ENCODE data around the gene ALDH7A1. TPM values are rescaled to one million over a fixed set of nuclear protein-coding genes. Genes with fewer than 3 reads are reported as not detected.
"Not testable (repeated sequence)": the region's sequence is repeated elsewhere in the genome, so short reads cannot be mapped to it uniquely, and the experiment has no call there.

The ALDH7A1 gene
- total RNA-seq, 2 donors from 2014 or later, result 11.3 to 12.4 TPM

DNA sequence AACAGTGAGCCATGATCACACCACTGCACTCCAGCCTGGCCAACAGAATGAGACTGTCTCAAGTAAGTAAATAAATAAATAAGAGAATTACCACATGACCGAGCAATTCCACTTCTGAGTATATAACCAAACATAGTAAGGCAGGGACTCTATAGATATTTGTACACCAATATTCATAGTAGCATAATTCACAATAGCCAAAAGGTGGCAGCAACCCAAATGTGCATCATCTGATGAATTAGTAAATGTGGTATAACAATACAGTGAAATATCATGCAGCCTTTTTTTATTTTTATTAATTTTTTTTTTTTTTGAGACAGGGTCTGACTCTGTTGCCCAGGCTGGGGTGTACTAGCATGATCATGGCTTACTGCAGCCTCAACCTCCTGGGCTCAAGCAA, 33.1 kb downstream of the ALDH7A1 start:
- ATAC-seq (no peak), DNase-seq (ENCODE audit: low spot score in 2 of 2) (no peak)
- Mint-ChIP-seq H3K9me3 (no peaks in the 10 kb centered on the region), H3K27ac (no peak overlapping the region), H3K36me3 (no peaks in the 10 kb centered on the region)

DNA sequence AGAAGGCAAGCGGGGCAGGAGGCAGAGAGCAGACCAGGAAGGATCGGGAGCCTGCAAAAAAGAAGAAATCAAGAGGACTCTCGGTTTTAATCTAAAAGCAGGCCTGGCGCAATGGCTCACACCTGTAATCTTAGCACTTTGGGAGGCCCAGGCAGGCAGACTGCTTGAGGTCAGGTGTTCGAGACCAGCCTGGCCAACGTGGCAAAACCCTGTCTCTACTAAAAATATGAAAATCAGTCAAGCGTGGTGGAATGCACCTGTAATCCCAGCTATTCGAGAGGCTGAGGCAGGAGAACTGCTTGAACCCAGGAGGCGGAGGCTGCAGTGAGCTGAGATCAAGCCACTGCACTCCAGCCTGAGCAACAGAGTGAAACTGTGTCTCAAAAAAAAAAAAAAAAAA, 39.9 kb downstream of the ALDH7A1 start:
- DNase-seq (ENCODE audit: low spot score in 2 of 2); ATAC-seq; H3K9me3 Mint-ChIP-seq; H3K27ac Mint-ChIP-seq; H3K36me3 Mint-ChIP-seq: not testable (repeated sequence)

DNA sequence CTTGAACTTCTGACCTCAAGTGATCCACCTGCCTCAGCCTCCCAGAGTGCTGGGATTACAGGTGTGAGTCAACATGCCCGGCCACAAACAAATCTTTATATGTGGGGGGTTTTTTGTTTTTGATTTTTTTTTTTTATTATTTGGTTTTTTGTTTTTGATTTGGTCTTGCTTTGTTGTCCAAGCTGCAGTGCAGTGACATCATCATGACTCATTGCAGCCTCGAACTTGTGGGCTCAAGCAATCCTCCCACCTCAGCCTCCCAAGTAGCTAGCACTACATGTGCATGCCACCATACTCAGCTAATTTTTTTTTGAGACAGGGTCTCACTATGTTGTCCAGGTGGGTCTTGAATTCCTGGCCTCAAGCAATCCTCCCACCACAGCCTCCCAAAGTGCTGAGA, 42.4 kb downstream of the ALDH7A1 start:
- Mint-ChIP-seq H3K9me3 (no peaks in the 10 kb centered on the region), H3K36me3 (no peaks in the 10 kb centered on the region), H3K27ac (no peak overlapping the region)
- ATAC-seq (no peak), DNase-seq (ENCODE audit: low spot score in 2 of 2) (no peak)

DNA sequence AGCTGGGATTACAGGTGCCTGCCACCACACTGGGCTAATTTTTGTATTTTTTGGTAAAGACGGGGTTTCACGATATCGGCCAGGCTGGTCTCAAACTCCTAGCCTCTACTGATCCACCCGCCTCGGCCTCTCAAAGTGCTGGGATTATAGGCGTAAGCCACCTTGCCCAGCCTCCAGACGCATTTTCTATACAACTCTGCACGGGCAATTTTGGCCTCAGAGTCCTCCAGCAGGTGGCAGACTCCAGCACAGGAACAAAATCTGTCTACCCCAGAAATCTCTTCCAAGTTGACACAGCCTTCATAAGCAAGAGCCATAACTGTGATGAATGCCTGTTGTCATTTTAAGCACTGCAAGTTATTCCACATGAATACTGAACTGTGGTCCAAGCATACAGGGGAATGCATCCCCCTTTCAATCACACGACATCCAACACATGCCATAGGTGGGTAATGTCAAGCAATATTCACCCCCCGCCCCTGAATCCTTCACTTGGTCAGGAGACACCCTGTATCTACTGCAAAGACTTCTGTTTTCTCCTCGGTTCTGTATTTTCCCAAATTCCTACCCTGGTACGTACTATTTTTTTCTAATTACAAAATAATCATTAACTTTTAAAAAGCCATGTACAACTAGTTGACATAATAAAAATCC, 50.8 kb downstream of the ALDH7A1 start:
- peak in 1 of 2 donors; percentile 39 for DNase-seq (ENCODE audit: low spot score in 2 of 2)
- ATAC-seq, result peak; percentile 54 to 70
- H3K36me3 Mint-ChIP-seq, result no peaks in the 10 kb centered on the region
- no peak overlapping the region for H3K27ac Mint-ChIP-seq
- H3K9me3 Mint-ChIP-seq, result no peaks in the 10 kb centered on the region

DNA sequence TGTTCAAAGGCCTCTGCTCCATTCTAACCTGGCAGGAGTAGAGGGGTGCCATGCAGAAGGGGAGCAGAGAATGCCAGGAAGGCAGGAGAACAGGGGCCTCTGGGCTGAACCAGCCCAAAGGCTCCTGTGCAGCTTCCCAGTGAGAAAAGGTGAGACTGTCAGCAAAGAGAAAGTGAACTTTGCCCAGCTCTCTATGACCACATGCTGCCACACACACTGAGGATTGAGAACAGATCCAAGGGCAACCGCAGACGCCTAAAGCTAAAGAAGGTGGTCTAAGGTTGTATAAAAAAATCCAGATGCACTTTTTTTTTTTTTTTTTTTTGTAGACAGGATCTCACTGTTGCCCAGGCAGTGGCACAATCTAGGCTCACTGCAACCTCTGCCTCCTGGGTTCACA, 51.4 kb downstream of the ALDH7A1 start:
- Mint-ChIP-seq H3K36me3 (no peaks in the 10 kb centered on the region), H3K9me3 (no peaks in the 10 kb centered on the region), H3K27ac (no peak overlapping the region)
- no peak for DNase-seq (ENCODE audit: low spot score in 2 of 2)
- ATAC-seq, result peak in 1 of 2 donors; percentile 20

DNA sequence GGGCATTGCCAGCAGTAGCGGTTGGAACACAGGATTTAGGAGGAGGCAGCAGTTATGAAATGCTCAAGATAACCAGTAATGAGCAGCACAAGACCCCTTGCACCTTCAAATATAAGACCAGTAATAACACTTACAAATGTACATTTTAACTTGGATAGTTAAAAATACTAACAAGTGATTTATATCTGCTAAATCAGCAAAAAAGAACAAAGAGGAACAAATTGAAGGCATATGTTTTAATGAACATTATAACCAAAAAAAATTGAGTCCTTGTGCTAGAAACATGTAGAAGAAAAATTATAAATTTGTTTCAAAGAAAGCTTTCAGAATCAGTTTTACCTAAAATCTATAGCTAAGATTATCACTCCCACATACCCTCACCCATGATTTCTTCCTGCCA, 52.0 kb downstream of the ALDH7A1 start:
- ATAC-seq (no peak), DNase-seq (ENCODE audit: low spot score in 2 of 2) (no peak)

GRCh38 chr5:126542441-126542840, 52.6 kb downstream of the ALDH7A1 start:
- ATAC-seq, result no peak
- Mint-ChIP-seq H3K9me3 (no peaks in the 10 kb centered on the region), H3K27ac (no peak overlapping the region), H3K36me3 (no peaks in the 10 kb centered on the region)
- no peak for DNase-seq (ENCODE audit: low spot score in 2 of 2)

More for the DNA sequence above, 52.0 kb downstream of the ALDH7A1 start:
- no peaks in the 10 kb centered on the region for H3K9me3 Mint-ChIP-seq
- no peaks in the 10 kb centered on the region for H3K36me3 Mint-ChIP-seq
- H3K27ac Mint-ChIP-seq, result no peak overlapping the region

GRCh38 chr5:126540631-126541030, 54.4 kb downstream of the ALDH7A1 start:
- H3K36me3 Mint-ChIP-seq, result no peaks in the 10 kb centered on the region
- ATAC-seq (no peak), DNase-seq (ENCODE audit: low spot score in 2 of 2) (no peak)
- no peaks in the 10 kb centered on the region for H3K9me3 Mint-ChIP-seq
- H3K27ac Mint-ChIP-seq, result no peak overlapping the region

DNA sequence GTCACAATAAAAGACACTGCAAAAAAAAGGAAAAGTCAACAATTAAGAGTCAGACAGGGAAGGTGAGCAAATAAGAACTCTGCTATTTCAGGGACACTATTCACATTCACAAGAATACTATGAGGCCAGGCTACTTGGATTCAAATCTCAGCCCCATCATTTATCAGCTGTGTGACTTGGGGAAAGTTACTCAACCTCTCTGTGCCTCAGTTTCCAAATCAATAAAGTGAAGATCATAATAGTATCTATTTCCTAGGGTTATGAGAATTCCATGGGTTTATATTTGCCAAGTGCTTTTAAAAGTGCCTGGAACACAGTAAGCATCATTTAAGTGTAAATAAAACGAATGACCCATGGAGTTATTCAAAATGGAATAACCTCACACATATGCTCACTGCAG, 56.4 kb downstream of the ALDH7A1 start:
- Mint-ChIP-seq H3K27ac (no peak overlapping the region), H3K36me3 (no peaks in the 10 kb centered on the region), H3K9me3 (no peaks in the 10 kb centered on the region)
- DNase-seq (ENCODE audit: low spot score in 2 of 2) (no peak), ATAC-seq (no peak)

- Mint-ChIP-seq H3K36me3 (no peaks in the 10 kb centered on the region), H3K9me3 (no peaks in the 10 kb centered on the region)
- no peak for ATAC-seq
Measured at GRCh38 chr5:126536874-126537273, 58.1 kb downstream of the ALDH7A1 start.

GRCh38 chr5:126535856-126536545, 59.0 kb downstream of the ALDH7A1 start:
- DNase-seq (ENCODE audit: low spot score in 2 of 2) (no peak), ATAC-seq (no peak)
- Mint-ChIP-seq H3K36me3 (no peaks in the 10 kb centered on the region), H3K9me3 (no peaks in the 10 kb centered on the region), H3K27ac (peak overlapping the region; percentile 16 to 45)

More at GRCh38 chr5:126536874-126537273, 58.1 kb downstream of the ALDH7A1 start:
- no peak for DNase-seq (ENCODE audit: low spot score in 2 of 2)
- H3K27ac Mint-ChIP-seq, result peak overlapping the region in 1 of 2 donors; percentile 16

- no peak for ATAC-seq
- Mint-ChIP-seq H3K9me3 (no peaks in the 10 kb centered on the region), H3K27ac (no peak overlapping the region), H3K36me3 (no peaks in the 10 kb centered on the region)
- no peak for DNase-seq (ENCODE audit: low spot score in 2 of 2)
Measured at GRCh38 chr5:126534553-126534952, 60.5 kb downstream of the ALDH7A1 start.

DNA sequence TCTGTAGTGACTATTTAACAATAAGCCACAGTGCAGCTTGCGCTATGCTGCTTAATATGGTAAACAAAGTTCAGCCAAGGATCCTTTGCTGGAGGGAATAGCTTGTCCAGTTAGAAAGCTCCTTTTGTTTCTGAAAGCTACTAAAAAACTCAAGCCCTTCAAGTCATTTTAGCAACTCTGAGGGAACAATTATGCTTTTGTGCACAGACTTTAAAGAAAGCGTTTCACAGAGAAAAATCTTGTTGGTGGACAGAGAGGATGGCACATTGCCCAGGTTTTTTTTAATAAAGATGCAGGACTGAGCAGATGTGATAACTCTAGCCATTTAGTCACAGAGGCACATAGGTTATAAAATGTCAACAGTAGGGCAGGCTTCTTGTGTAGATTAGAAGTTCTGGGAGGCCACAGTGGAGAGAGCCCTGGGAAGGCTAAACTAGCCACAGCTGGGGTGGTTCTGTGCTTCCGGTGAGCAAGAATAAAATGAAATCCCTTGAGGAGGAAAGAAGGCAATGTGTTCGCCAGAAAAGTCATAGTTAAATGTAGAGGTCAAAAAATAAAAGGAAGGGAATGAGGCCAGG, 63.4 kb downstream of the ALDH7A1 start:
- DNase-seq (ENCODE audit: low spot score in 2 of 2) (no peak), ATAC-seq (no peak)
- H3K9me3 Mint-ChIP-seq, result no peaks in the 10 kb centered on the region
- H3K27ac Mint-ChIP-seq, result no peak overlapping the region
- H3K36me3 Mint-ChIP-seq, result no peaks in the 10 kb centered on the region

DNA sequence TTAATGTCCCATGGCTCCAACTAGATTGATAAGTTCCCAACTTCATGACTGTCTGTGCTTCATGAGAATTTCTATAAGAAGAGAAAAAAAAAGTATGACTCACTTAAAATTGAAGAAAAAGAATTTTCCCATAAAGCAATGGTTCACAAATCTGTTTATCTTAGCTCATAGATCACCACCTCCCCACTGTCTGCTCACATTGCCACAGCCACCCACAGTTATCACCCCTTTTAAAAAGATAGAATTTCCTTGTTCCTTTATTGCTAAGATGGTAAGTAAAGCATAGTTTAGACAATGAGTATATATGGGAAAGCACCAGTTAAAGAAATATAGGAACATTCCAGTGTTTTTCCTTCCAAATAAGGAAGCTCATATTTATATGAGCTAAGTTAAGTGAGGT, 67.1 kb downstream of the ALDH7A1 start:
- Mint-ChIP-seq H3K27ac (no peak overlapping the region), H3K9me3 (no peaks in the 10 kb centered on the region), H3K36me3 (no peaks in the 10 kb centered on the region)
- DNase-seq (ENCODE audit: low spot score in 2 of 2) (no peak), ATAC-seq (no peak)

DNA sequence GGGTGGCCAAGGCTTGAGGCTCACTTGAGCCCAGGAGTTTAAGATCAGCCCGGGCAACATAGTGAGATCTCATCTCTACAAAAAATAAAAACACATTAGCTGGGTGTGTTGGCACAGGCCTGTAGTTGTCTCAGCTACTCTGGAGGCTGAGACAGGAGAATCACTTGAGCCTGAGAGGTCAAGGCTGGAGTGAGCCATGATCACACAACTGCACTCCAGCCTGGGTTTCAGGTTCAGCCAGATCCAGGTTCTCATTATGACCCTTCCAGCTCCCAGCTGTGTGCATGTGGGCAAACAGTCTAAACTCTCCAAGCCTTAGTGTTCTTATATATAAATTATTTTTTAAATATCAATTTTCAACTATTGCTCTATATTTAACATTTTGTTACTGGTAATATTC, 67.9 kb downstream of the ALDH7A1 start:
- no peak overlapping the region for H3K27ac Mint-ChIP-seq

GRCh38 chr5:126526493-126526892, 68.5 kb downstream of the ALDH7A1 start:
- no peak for DNase-seq (ENCODE audit: low spot score in 2 of 2)
- no peak overlapping the region for H3K27ac Mint-ChIP-seq
- H3K36me3 Mint-ChIP-seq, result no peaks in the 10 kb centered on the region
- no peak for ATAC-seq
- H3K9me3 Mint-ChIP-seq, result no peaks in the 10 kb centered on the region

More for the DNA sequence above, 67.9 kb downstream of the ALDH7A1 start:
- DNase-seq (ENCODE audit: low spot score in 2 of 2) (no peak), ATAC-seq (no peak)
- H3K9me3 Mint-ChIP-seq, result no peaks in the 10 kb centered on the region
- no peaks in the 10 kb centered on the region for H3K36me3 Mint-ChIP-seq

- Mint-ChIP-seq H3K9me3 (no peaks in the 10 kb centered on the region), H3K36me3 (no peaks in the 10 kb centered on the region), H3K27ac (no peak overlapping the region)
- no peak for DNase-seq (ENCODE audit: low spot score in 2 of 2)
- no peak for ATAC-seq
Measured at GRCh38 chr5:126525630-126526245, 69.3 kb downstream of the ALDH7A1 start.

All from activated naive CD4-positive, alpha-beta T cell treated with anti-CD3 and anti-CD28 coated beads, Interleukin-2, amount 50 U/mL, for 72 hours (primary cell).